Measurements from ENCODE around the gene RHBDF2. TPM values are rescaled to one million over a fixed set of nuclear protein-coding genes. Genes with fewer than 3 reads are reported as not detected.

Gene RHBDF2
- total RNA-seq, result 100 to 1,000 TPM in 2 of 5 donors, 10 to 100 TPM in 3; 16.9 to 175 (median 43.8) TPM
- polyA plus RNA-seq, result 10 to 100 TPM in 1 of 3 donors, 1 to 10 TPM in 2; 4.6 to 17.5 (median 9.2) TPM
- long read RNA-seq, donor 1, result 0 reads
- long read RNA-seq, donor 2, result 0 reads
- long read RNA-seq, donor 3, result 0 reads
- long read RNA-seq, donor 4, result 0 reads
- long read RNA-seq, donor 5, result 0 reads
- long read RNA-seq, donor 6, partial matches to known transcripts, result 0 of 1 reads
- long read RNA-seq, donor 6, other reads (novel, unspliced or antisense), result 0 of 1 reads
- long read RNA-seq, donor 7, partial matches to known transcripts, result 0 of 1 reads
- long read RNA-seq, donor 7, other reads (novel, unspliced or antisense), result 0 of 1 reads
- long read RNA-seq, donor 8, result 0 reads
- long read RNA-seq, donor 9, result 0 reads
- long read RNA-seq, donor 10, result 0 reads

DNA sequence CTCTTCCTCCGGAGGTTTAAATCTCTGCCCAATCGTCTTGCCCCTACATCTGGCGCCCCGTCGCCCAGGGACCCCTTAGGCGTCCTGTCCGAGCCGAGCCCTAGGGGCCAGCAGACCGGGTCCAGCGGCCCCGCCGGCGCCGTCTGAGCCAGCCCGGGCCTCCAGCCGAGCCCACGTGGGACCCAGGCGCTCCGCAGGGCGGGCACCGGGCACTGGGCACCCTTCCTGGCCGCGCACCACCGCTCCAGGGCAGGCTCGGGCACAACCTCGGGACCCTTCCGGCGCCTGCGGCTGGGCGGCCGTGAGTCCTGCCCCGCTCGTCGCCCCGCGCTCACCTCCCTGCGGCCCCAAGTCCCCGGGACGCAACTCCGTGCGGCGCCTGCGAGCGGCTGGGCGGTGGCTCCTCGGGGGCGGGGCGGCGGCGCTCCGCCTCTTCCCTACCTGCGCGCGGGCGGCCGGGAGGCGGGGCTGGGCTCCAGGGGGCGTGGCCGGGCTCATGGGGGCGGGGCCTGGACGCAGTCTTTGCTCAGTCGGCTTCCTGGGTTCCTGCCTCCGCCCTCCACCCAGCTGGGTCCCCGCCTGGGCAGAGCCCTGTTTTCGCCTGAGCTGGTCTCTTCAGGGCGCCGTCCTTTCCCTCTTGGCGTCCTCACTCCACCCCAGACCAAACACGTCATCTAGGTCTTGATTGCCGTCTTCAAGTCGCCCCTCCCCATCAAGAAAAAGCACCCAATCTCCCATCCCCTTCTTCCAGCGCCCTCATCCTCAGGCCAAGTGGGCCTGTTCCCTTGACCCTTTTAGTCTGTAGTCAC, at the start of gene RHBDF2:
Gene RHBDF2 (minus strand): TSS at position 406 of the 809 bp plus-strand sequence. CDS start 19,899 bp downstream, outside the sequence.
- Histone ChIP-seq H3K4me3 (peak within 1 kb of the TSS; percentile 54 to 85 (median 68)), H3K9me3 (no peaks in the 10 kb centered on the region), H3K27ac (peak within 1 kb of the TSS; percentile 84 to 93 (median 88)), H3K4me1 (peaks cover 45 to 63% (median 62%) of the 10 kb centered on the region in 4 donors), H3K27me3 (no peaks in the 10 kb centered on the region), H3K36me3 (no peaks in the 10 kb centered on the region)
- intact Hi-C loops (cut with DNase I; ENCODE audit: low total_unique reads), result no loop called here
- DNase-seq, result peak; percentile 96 to 97
- WGBS, 5 donors, result 1 to 5% (median 2%) methylated on average over 16 to 72 of the region's 72 CpGs
- TF ChIP-seq POLR2A (IDR thresholded peaks at IDR 0.05) (no peak), POLR2AphosphoS5 (IDR thresholded peaks at IDR 0.05) (peak in 2 of 3 donors; percentile 87 to 90), EP300 (IDR thresholded peaks at IDR 0.05) (no peak)
- TF ChIP-seq, protein P1, sequence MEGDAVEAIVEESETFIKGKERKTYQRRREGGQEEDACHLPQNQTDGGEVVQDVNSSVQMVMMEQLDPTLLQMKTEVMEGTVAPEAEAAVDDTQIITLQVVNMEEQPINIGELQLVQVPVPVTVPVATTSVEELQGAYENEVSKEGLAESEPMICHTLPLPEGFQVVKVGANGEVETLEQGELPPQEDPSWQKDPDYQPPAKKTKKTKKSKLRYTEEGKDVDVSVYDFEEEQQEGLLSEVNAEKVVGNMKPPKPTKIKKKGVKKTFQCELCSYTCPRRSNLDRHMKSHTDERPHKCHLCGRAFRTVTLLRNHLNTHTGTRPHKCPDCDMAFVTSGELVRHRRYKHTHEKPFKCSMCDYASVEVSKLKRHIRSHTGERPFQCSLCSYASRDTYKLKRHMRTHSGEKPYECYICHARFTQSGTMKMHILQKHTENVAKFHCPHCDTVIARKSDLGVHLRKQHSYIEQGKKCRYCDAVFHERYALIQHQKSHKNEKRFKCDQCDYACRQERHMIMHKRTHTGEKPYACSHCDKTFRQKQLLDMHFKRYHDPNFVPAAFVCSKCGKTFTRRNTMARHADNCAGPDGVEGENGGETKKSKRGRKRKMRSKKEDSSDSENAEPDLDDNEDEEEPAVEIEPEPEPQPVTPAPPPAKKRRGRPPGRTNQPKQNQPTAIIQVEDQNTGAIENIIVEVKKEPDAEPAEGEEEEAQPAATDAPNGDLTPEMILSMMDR (IDR thresholded peaks at IDR 0.05), result no peak

DNA sequence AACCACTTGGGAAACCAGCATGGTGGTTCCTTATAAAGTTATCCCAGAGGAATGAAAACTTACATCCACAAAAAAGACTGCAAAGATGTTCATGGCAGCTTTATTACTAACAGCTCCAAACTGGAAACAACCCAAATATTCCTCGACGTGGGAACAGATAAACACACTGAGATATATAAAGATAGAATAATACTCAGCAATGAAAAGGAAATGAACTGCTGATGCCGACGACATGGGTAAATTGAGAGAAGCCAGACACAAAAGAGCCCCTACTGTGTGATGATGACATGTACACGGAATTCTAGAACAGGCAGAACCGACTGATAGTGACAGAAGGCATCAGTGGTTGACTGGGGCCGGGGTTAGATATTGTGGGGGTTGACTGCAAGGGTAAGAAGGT, 48.3 kb upstream of the RHBDF2 start:
- Histone ChIP-seq H3K27ac (peak overlapping the region in 1 of 5 donors; percentile 74), H3K27me3 (peaks cover 0 to 10% (median 0%) of the 10 kb centered on the region in 3 donors), H3K36me3 (no peaks in the 10 kb centered on the region), H3K9me3 (no peaks in the 10 kb centered on the region), H3K4me3 (no peak overlapping the region), H3K4me1 (peaks cover 42 to 66% (median 56%) of the 10 kb centered on the region in 4 donors)
- no peak for TF ChIP-seq POLR2A (IDR thresholded peaks at IDR 0.05)
- no peak for TF ChIP-seq EP300 (IDR thresholded peaks at IDR 0.05)
- TF ChIP-seq POLR2AphosphoS5 (IDR thresholded peaks at IDR 0.05), result no peak
- TF ChIP-seq, protein P1 (IDR thresholded peaks at IDR 0.05), result no peak
- 65 to 74% (median 73%) methylated on average over 7 of the region's 7 CpGs for WGBS, 5 donors
- no peak for DNase-seq
- intact Hi-C loops (cut with DNase I; ENCODE audit: low total_unique reads), result no loop called here

DNA sequence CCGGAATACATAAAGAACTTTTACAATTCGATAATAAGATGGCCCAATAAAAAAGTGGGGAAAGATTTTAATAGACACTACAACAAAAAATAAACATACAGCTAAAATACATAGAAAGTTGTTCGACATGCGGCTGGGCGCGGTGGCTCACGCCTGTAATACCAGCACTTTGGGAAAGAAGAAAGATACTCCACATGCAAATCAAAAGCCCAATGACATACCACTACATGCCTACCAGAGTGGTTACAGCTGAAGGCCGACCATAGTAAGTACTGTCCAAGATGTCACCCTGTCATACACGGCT, 47.9 kb upstream of the RHBDF2 start:
- Histone ChIP-seq H3K4me3 (no peak overlapping the region), H3K36me3 (no peaks in the 10 kb centered on the region), H3K27me3 (peaks cover 0 to 14% (median under 1%) of the 10 kb centered on the region in 3 donors), H3K4me1 (peaks cover 42 to 66% (median 60%) of the 10 kb centered on the region in 4 donors), H3K27ac (peak overlapping the region in 2 of 5 donors; percentile 57 to 74), H3K9me3 (no peaks in the 10 kb centered on the region)
- 33 to 56% (median 52%) methylated on average over 9 of the region's 9 CpGs for WGBS, 5 donors
- no peak for DNase-seq
- TF ChIP-seq POLR2A (IDR thresholded peaks at IDR 0.05) (no peak), POLR2AphosphoS5 (IDR thresholded peaks at IDR 0.05) (no peak), EP300 (IDR thresholded peaks at IDR 0.05) (no peak)
- TF ChIP-seq, protein P1 (IDR thresholded peaks at IDR 0.05), result no peak
- intact Hi-C loops (cut with DNase I; ENCODE audit: low total_unique reads), result no loop called here

Measured in stomach (tissue), 19 donors.